Osteocyte (in vitro differentiated cells): Measurements from ENCODE around the gene PLBD2. TPM values are rescaled to one million over a fixed set of nuclear protein-coding genes. Genes with fewer than 3 reads are reported as not detected.

Source experiments
- DNase-seq: peaks from one replicate; pipeline ENCODE4 v3.0.0; 2021; ENCODE audit warnings: mixed read lengths; ENCODE audit not compliant: unreplicated experiment; ENCODE audit errors: extremely low spot score
- H3K27ac Mint-ChIP-seq: one replicate; pipeline ENCODE4 v1.8.0; 2021; ENCODE audit warnings: mild to moderate bottlenecking, mixed read lengths; ENCODE audit not compliant: unreplicated experiment
- H3K27me3 Mint-ChIP-seq: one replicate; pipeline ENCODE4 v1.8.0; 2021; ENCODE audit warnings: mixed read lengths; ENCODE audit not compliant: unreplicated experiment
- H3K36me3 Mint-ChIP-seq: one replicate; pipeline ENCODE4 v1.8.0; 2021; ENCODE audit warnings: mixed read lengths; ENCODE audit not compliant: unreplicated experiment
- H3K4me1 Mint-ChIP-seq: one replicate; pipeline ENCODE4 v1.8.0; 2021; ENCODE audit warnings: mixed read lengths; ENCODE audit not compliant: unreplicated experiment
- H3K4me3 Mint-ChIP-seq: one replicate; pipeline ENCODE4 v1.8.0; 2021; ENCODE audit warnings: mild to moderate bottlenecking, moderate library complexity, mixed read lengths; ENCODE audit not compliant: unreplicated experiment
- H3K9me3 Mint-ChIP-seq: one replicate; pipeline ENCODE4 v1.8.0; 2021; ENCODE audit warnings: mixed read lengths; ENCODE audit not compliant: unreplicated experiment
- CTCF ChIP-seq: fragments of 200-600 bp; sonication (generic); IDR thresholded peaks from 2 replicates; pipeline ENCODE4 v1.5.0; 2021; ENCODE audit warnings: antibody characterized with exemption, mild to moderate bottlenecking, moderate library complexity
- total RNA-seq: library from RNA; stranded (reverse); gene quantifications from 2 replicates; pipeline ENCODE4 v1.2.1, GENCODE V29; 2021

The PLBD2 gene
- total RNA-seq, 1 donor from 2014 or later, result 103 TPM

GRCh38 chr12:113317122-113317521 lies 41.3 kb upstream of the PLBD2 start:
- no peak for DNase-seq
- Mint-ChIP-seq H3K4me1 (peaks cover 2% of the 10 kb centered on the region), H3K9me3 (no peaks in the 10 kb centered on the region), H3K4me3 (no peak overlapping the region), H3K36me3 (peaks cover 34% of the 10 kb centered on the region), H3K27ac (no peak overlapping the region), H3K27me3 (no peaks in the 10 kb centered on the region)
- TF ChIP-seq CTCF, result no peak

GRCh38 chr12:113318046-113318656 lies 40.2 kb upstream of the PLBD2 start:
- peaks cover 37% of the 10 kb centered on the region for H3K36me3 Mint-ChIP-seq
- H3K4me1 Mint-ChIP-seq, result peaks cover 2% of the 10 kb centered on the region
- H3K27me3 Mint-ChIP-seq, result no peaks in the 10 kb centered on the region
- no peak for TF ChIP-seq CTCF
- DNase-seq, result no peak
- H3K27ac Mint-ChIP-seq, result no peak overlapping the region
- no peak overlapping the region for H3K4me3 Mint-ChIP-seq
- no peaks in the 10 kb centered on the region for H3K9me3 Mint-ChIP-seq

GRCh38 chr12:113318900-113319628 lies 39.3 kb upstream of the PLBD2 start:
- Mint-ChIP-seq H3K4me1 (peaks cover 2% of the 10 kb centered on the region), H3K27me3 (no peaks in the 10 kb centered on the region), H3K4me3 (no peak overlapping the region), H3K9me3 (no peaks in the 10 kb centered on the region), H3K27ac (no peak overlapping the region), H3K36me3 (peaks cover 36% of the 10 kb centered on the region)
- DNase-seq, result no peak
- no peak for TF ChIP-seq CTCF

GRCh38 chr12:113320401-113320800 lies 38.0 kb upstream of the PLBD2 start:
- no peak overlapping the region for H3K27ac Mint-ChIP-seq
- H3K27me3 Mint-ChIP-seq, result no peaks in the 10 kb centered on the region
- DNase-seq, result no peak
- H3K4me1 Mint-ChIP-seq, result peaks cover 2% of the 10 kb centered on the region
- no peaks in the 10 kb centered on the region for H3K9me3 Mint-ChIP-seq
- H3K4me3 Mint-ChIP-seq, result no peak overlapping the region
- no peak for TF ChIP-seq CTCF
- H3K36me3 Mint-ChIP-seq, result peaks cover 34% of the 10 kb centered on the region

GRCh38 chr12:113322343-113322742 lies 36.0 kb upstream of the PLBD2 start:
- H3K4me1 Mint-ChIP-seq, result peaks cover 20% of the 10 kb centered on the region
- peaks cover 36% of the 10 kb centered on the region for H3K36me3 Mint-ChIP-seq
- no peaks in the 10 kb centered on the region for H3K27me3 Mint-ChIP-seq
- DNase-seq, result no peak
- no peak overlapping the region for H3K4me3 Mint-ChIP-seq
- no peaks in the 10 kb centered on the region for H3K9me3 Mint-ChIP-seq
- no peak for TF ChIP-seq CTCF
- H3K27ac Mint-ChIP-seq, result no peak overlapping the region
